Measurements from ENCODE around the gene MGLL. TPM values are rescaled to one million over a fixed set of nuclear protein-coding genes. Genes with fewer than 3 reads are reported as not detected.

MGLL gene
- total RNA-seq, 4 donors from 2014 or later: 26.5 to 50.2 (median 43.8) TPM

GRCh38 chr3:127764841-127765362, 57.4 kb downstream of the MGLL start:
- H3K36me3 ChIP-seq: no peaks in the 10 kb centered on the region
- peaks cover 42 to 67% of the 10 kb centered on the region in 2 donors for H3K4me1 ChIP-seq
- ATAC-seq (no peak), DNase-seq (no peak)
- in situ Hi-C loops (cut with MboI; ENCODE audit: low sequenced_read_pairs in 4 of 4) (no loop called here), intact Hi-C loops (cut with DNase I; ENCODE audit: low total_unique reads) (loop anchor here (5.0 to 10.0 kb wide), 2 partner anchors 68 to 190 kb away; no protein-coding TSS in a partner anchor)
- no peak overlapping the region for H3K4me3 ChIP-seq
- H3K27ac ChIP-seq: peak overlapping the region in 3 of 4 donors; percentile 39 to 78 (median 73)
- no peak for TF ChIP-seq POLR2A (IDR thresholded peaks at IDR 0.05)
- no peak for TF ChIP-seq CTCF (IDR thresholded peaks at IDR 0.05 in 4 of 5, conservative IDR thresholded peaks at IDR 0.05 in 1 of 5)
- no peaks in the 10 kb centered on the region for H3K27me3 ChIP-seq
- H3K9me3 ChIP-seq: no peaks in the 10 kb centered on the region

- ATAC-seq (no peak), DNase-seq (no peak)
- peaks cover 42 to 67% of the 10 kb centered on the region in 2 donors for H3K4me1 ChIP-seq
- no peaks in the 10 kb centered on the region for H3K27me3 ChIP-seq
- TF ChIP-seq CTCF (IDR thresholded peaks at IDR 0.05 in 4 of 5, conservative IDR thresholded peaks at IDR 0.05 in 1 of 5): no peak
- no peak for TF ChIP-seq POLR2A (IDR thresholded peaks at IDR 0.05)
- in situ Hi-C loops (cut with MboI; ENCODE audit: low sequenced_read_pairs in 4 of 4): no loop called here
- intact Hi-C loops (cut with DNase I; ENCODE audit: low total_unique reads): loop anchor here (5.0 to 10.0 kb wide), 2 partner anchors 67 to 190 kb away; no protein-coding TSS in a partner anchor
- H3K36me3 ChIP-seq: no peaks in the 10 kb centered on the region
- H3K27ac ChIP-seq: peak overlapping the region in 3 of 4 donors; percentile 73 to 78 (median 73)
- H3K9me3 ChIP-seq: no peaks in the 10 kb centered on the region
- H3K4me3 ChIP-seq: no peak overlapping the region
Observed at GRCh38 chr3:127764301-127764700, 58.0 kb downstream of the MGLL start.

- no peaks in the 10 kb centered on the region for H3K27me3 ChIP-seq
- no peaks in the 10 kb centered on the region for H3K9me3 ChIP-seq
- no peaks in the 10 kb centered on the region for H3K36me3 ChIP-seq
- peaks cover 42 to 66% of the 10 kb centered on the region in 2 donors for H3K4me1 ChIP-seq
- TF ChIP-seq POLR2A (IDR thresholded peaks at IDR 0.05) (no peak), CTCF (IDR thresholded peaks at IDR 0.05 in 4 of 5, conservative IDR thresholded peaks at IDR 0.05 in 1 of 5) (no peak)
- no peak for DNase-seq
- in situ Hi-C loops (cut with MboI; ENCODE audit: low sequenced_read_pairs in 4 of 4): no loop called here
- intact Hi-C loops (cut with DNase I; ENCODE audit: low total_unique reads): loop anchor here (5.0 to 10.0 kb wide), 2 partner anchors 67 to 191 kb away; no protein-coding TSS in a partner anchor
- peak overlapping the region; percentile 38 to 78 (median 73) for H3K27ac ChIP-seq
- no peak for ATAC-seq
- H3K4me3 ChIP-seq: no peak overlapping the region
Observed at GRCh38 chr3:127763816-127764215, 58.5 kb downstream of the MGLL start.

GRCh38 chr3:127763337-127763736, 59.0 kb downstream of the MGLL start:
- peak overlapping the region; percentile 38 to 78 (median 73) for H3K27ac ChIP-seq
- ATAC-seq: no peak

More at GRCh38 chr3:127763337-127763736, 59.0 kb downstream of the MGLL start:
- in situ Hi-C loops (cut with MboI; ENCODE audit: low sequenced_read_pairs in 4 of 4): no loop called here
- Histone ChIP-seq H3K36me3 (no peaks in the 10 kb centered on the region), H3K4me1 (peaks cover 42 to 61% of the 10 kb centered on the region in 2 donors), H3K9me3 (no peaks in the 10 kb centered on the region), H3K4me3 (no peak overlapping the region), H3K27me3 (no peaks in the 10 kb centered on the region)
- intact Hi-C loops (cut with DNase I; ENCODE audit: low total_unique reads): loop anchor here (5.0 to 10.0 kb wide), 2 partner anchors 66 to 191 kb away; no protein-coding TSS in a partner anchor
- no peak for TF ChIP-seq POLR2A (IDR thresholded peaks at IDR 0.05)
- TF ChIP-seq CTCF (IDR thresholded peaks at IDR 0.05 in 4 of 5, conservative IDR thresholded peaks at IDR 0.05 in 1 of 5): no peak
- no peak for DNase-seq

Data from gastrocnemius medialis (tissue), 4 donors.